HCT116 (cell line): ENCODE measurements around the gene NUDC.

Source experiments
- POLR2A ChIP-seq: IDR thresholded peaks from 2 replicates; pipeline ENCODE4 v1.7.0; 2011; ENCODE audit warnings: borderline replicate concordance; ENCODE audit not compliant: insufficient read depth, insufficient read length; ENCODE audit errors: extremely low read depth
- TF ChIP-seq, protein P1 (sequence below): IDR thresholded peaks from 2 replicates; pipeline ENCODE4 v1.6.1; 2011; ENCODE audit warnings: mild to moderate bottlenecking, low read length, moderate library complexity; ENCODE audit not compliant: insufficient replicate concordance; ENCODE audit errors: extremely low read depth

DNA sequence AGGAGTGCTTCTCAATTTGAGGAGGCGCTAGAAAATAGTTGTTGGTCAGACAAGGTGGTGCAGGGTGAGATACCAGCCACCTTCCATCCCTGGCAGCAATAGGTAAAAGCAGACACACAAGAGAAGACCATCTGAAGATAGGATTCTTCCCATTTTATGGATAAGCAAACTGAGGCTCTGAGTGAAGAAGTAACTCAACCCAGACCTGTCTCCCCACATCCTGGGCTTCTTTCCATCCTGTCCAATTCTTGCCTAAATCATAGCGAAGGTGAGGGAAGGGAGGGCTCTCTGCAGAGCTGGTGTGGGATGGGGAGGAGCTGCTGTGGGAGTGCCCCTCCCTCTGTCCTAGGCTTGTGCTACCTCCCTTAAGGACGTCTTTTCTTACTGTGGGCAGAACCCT, 50.0 kb downstream of the NUDC start:
- TF ChIP-seq, protein P1, sequence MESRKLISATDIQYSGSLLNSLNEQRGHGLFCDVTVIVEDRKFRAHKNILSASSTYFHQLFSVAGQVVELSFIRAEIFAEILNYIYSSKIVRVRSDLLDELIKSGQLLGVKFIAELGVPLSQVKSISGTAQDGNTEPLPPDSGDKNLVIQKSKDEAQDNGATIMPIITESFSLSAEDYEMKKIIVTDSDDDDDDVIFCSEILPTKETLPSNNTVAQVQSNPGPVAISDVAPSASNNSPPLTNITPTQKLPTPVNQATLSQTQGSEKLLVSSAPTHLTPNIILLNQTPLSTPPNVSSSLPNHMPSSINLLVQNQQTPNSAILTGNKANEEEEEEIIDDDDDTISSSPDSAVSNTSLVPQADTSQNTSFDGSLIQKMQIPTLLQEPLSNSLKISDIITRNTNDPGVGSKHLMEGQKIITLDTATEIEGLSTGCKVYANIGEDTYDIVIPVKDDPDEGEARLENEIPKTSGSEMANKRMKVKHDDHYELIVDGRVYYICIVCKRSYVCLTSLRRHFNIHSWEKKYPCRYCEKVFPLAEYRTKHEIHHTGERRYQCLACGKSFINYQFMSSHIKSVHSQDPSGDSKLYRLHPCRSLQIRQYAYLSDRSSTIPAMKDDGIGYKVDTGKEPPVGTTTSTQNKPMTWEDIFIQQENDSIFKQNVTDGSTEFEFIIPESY = no peak
- no peak for TF ChIP-seq POLR2A
